SU-DHL-6 (cell line): ENCODE data around the gene BMP6.

ENCODE experiments used
- EZH2phosphoT487 ChIP-seq: fragments of 200-600 bp; sonication (generic), shearing (Covaris generic); conservative IDR thresholded peaks from 2 replicates; pipeline ENCODE4 v1.6.1; 2018; ENCODE audit warnings: mild to moderate bottlenecking, antibody characterized with exemption, low read length, moderate library complexity, mixed read lengths
- TF ChIP-seq, protein P1 (sequence below): fragments of 200-600 bp; sonication (generic); IDR thresholded peaks from one replicate; pipeline ENCODE4 v1.5.1; 2017; ENCODE audit warnings: antibody characterized with exemption, mild to moderate bottlenecking, low read length, moderate library complexity; ENCODE audit not compliant: insufficient read depth, poor library complexity, severe bottlenecking

DNA sequence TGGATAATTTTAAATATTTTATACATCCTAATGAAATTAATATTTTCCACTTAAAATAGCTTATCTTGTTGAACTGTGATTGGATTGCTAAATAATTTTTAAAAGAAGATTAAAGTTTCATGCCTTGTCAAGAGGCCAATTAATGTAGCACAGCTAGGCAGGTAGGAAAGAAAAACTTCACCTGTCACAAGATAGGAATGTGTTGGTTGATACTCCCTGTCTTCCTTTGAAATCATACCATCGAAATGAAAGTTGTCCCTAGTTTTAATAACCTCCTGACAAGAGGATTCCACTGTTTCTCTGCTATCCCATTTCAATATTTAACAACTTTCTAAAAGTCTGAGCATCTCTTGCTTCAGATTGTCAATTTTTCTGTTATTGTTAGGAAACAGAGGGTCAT, 80.8 kb downstream of the BMP6 start:
- TF ChIP-seq, protein P1, sequence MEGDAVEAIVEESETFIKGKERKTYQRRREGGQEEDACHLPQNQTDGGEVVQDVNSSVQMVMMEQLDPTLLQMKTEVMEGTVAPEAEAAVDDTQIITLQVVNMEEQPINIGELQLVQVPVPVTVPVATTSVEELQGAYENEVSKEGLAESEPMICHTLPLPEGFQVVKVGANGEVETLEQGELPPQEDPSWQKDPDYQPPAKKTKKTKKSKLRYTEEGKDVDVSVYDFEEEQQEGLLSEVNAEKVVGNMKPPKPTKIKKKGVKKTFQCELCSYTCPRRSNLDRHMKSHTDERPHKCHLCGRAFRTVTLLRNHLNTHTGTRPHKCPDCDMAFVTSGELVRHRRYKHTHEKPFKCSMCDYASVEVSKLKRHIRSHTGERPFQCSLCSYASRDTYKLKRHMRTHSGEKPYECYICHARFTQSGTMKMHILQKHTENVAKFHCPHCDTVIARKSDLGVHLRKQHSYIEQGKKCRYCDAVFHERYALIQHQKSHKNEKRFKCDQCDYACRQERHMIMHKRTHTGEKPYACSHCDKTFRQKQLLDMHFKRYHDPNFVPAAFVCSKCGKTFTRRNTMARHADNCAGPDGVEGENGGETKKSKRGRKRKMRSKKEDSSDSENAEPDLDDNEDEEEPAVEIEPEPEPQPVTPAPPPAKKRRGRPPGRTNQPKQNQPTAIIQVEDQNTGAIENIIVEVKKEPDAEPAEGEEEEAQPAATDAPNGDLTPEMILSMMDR: no peak
- no peak for TF ChIP-seq EZH2phosphoT487
